Tibial nerve (tissue), 4 donors: ENCODE data around the gene USF1. TPM values are rescaled to one million over a fixed set of nuclear protein-coding genes. Genes with fewer than 3 reads are reported as not detected.

Experiments used
- DNase-seq, 2 donors: peaks; one replicate each; pipeline ENCODE4 v3.0.0-alpha.2; 2019; ENCODE audit warnings: low spot score in 2 of 2
- H3K27ac ChIP-seq, 4 donors: fragments of 200-600 bp; sonication (generic) in 3 of 4; one replicate each; pipeline ENCODE4 v1.5.1; 2017 to 2019; ENCODE audit warnings: mild to moderate bottlenecking in 1 of 4
- H3K27me3 ChIP-seq, 2 donors: fragments of 200-600 bp; sonication (generic) in 1 of 2; one replicate each; pipeline versions ENCODE4 v1.5.1 to v1.6.0; 2017 to 2019
- H3K36me3 ChIP-seq, 3 donors: fragments of 200-600 bp; sonication (generic); one replicate each; pipeline ENCODE4 v1.5.1; 2018 to 2019
- H3K4me1 ChIP-seq, 4 donors: fragments of 200-600 bp; sonication (generic) in 3 of 4; one replicate each; pipeline ENCODE4 v1.5.1; 2017 to 2019
- H3K4me3 ChIP-seq, 4 donors: fragments of 200-600 bp; sonication (generic) in 3 of 4; one replicate each; pipeline ENCODE4 v1.5.1; 2017 to 2019; ENCODE audit warnings: mild to moderate bottlenecking in 1 of 4, moderate library complexity in 1 of 4
- H3K9me3 ChIP-seq, 4 donors: fragments of 200-600 bp; sonication (generic) in 3 of 4; one replicate each; pipeline ENCODE4 v1.5.1; 2017 to 2019
- EP300 ChIP-seq, 2 donors: sonication (generic); formaldehyde crosslinking; IDR thresholded peaks; one replicate each; pipeline ENCODE4 v1.6.1; 2017; ENCODE audit warnings: antibody characterized with exemption in 2 of 2, mild to moderate bottlenecking in 1 of 2
- POLR2A ChIP-seq, 2 donors: fragments of 450-650 bp; IDR thresholded peaks; one replicate each; pipeline ENCODE4 v1.6.1; 2017; ENCODE audit warnings: antibody characterized with exemption in 2 of 2, mild to moderate bottlenecking in 2 of 2, moderate library complexity in 2 of 2
- WGBS, 2 donors: methylation state at CpG; one replicate each; pipeline ENCODE4 v1.1.5; 2018; 5-methylcytosine and 5-hydroxymethylcytosine counted together
- total RNA-seq, 4 donors: library from RNA; depleted of rRNA; stranded (reverse); fragments of >200 nt; gene quantifications; one replicate each; pipeline ENCODE4 v1.1.0, GENCODE V29; 2016
- TF ChIP-seq, protein P1 (sequence below), 5 experiments: fragments of 200-600 bp in 3 of 5; fragments of 450-650 bp in 2 of 5; sonication (generic) in 3 of 5; IDR thresholded peaks; one replicate each; pipeline ENCODE4 v1.5.1; 2016 to 2019; ENCODE audit warnings: antibody characterized with exemption in 5 of 5, mild to moderate bottlenecking in 3 of 5, moderate library complexity in 2 of 5

Gene USF1
- total RNA-seq, 4 donors from 2014 or later = 59.4 to 66.1 (median 62.9) TPM

DNA sequence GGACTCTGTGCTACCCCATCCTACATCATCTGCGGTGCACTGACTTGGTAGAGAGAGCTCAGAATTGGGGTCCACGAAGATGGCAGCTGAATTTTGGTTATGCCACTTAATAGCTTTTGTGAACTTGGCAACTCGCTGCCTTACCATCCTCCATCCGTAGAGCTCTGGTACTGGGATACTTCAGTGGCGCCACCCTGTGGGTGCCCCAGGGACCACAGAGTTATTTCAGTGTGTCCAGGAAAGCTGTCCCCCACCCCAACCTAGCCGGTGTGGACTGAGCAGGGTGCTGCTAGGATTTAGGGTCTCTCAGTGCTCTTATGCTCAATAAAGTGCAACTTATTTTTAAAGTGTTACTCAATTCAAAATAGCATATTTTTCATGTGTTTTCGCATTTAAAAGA, 9.0 kb upstream of the USF1 start:
- H3K27ac ChIP-seq = no peak overlapping the region
- peaks cover 0 to 28% of the 10 kb centered on the region in 2 donors for H3K27me3 ChIP-seq
- peaks cover 0 to 12% (median 4%) of the 10 kb centered on the region in 3 donors for H3K36me3 ChIP-seq
- no peaks in the 10 kb centered on the region for H3K9me3 ChIP-seq
- H3K4me3 ChIP-seq = no peak overlapping the region
- no peak for DNase-seq
- H3K4me1 ChIP-seq = no peaks in the 10 kb centered on the region
- WGBS, 2 donors = 76 to 83% methylated on average over 7 of the region's 7 CpGs
- no peak for TF ChIP-seq EP300 (IDR thresholded peaks at IDR 0.05)
- TF ChIP-seq, protein P1, sequence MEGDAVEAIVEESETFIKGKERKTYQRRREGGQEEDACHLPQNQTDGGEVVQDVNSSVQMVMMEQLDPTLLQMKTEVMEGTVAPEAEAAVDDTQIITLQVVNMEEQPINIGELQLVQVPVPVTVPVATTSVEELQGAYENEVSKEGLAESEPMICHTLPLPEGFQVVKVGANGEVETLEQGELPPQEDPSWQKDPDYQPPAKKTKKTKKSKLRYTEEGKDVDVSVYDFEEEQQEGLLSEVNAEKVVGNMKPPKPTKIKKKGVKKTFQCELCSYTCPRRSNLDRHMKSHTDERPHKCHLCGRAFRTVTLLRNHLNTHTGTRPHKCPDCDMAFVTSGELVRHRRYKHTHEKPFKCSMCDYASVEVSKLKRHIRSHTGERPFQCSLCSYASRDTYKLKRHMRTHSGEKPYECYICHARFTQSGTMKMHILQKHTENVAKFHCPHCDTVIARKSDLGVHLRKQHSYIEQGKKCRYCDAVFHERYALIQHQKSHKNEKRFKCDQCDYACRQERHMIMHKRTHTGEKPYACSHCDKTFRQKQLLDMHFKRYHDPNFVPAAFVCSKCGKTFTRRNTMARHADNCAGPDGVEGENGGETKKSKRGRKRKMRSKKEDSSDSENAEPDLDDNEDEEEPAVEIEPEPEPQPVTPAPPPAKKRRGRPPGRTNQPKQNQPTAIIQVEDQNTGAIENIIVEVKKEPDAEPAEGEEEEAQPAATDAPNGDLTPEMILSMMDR (IDR thresholded peaks at IDR 0.05) = no peak
- TF ChIP-seq POLR2A (IDR thresholded peaks at IDR 0.05) = no peak

DNA sequence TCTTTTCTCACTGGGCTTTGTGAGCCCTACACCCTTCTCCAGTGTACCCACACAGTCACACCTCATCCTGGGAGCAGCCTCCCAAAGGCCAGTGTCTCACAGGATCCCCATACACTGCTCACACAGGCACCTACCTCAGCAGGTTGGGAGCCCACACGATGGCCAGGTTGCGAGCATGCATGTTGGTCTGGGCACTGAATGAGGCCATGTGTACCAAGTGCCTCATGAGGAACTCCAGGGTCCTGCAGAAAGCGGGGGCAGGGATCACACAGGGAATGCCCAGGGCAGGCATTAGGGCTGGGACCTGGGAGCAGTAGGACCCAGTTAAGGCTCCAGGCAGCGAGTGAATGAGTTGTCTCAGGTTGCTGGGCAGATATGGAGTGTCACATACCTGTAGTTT, 8.5 kb upstream of the USF1 start:
- DNase-seq = no peak
- TF ChIP-seq, protein P1 (IDR thresholded peaks at IDR 0.05) = no peak
- TF ChIP-seq EP300 (IDR thresholded peaks at IDR 0.05) (no peak), POLR2A (IDR thresholded peaks at IDR 0.05) (no peak)
- Histone ChIP-seq H3K27me3 (peaks cover 0 to 23% of the 10 kb centered on the region in 2 donors), H3K27ac (no peak overlapping the region), H3K36me3 (peaks cover 0 to 18% (median 4%) of the 10 kb centered on the region in 3 donors), H3K4me3 (no peak overlapping the region), H3K4me1 (no peaks in the 10 kb centered on the region), H3K9me3 (no peaks in the 10 kb centered on the region)
- WGBS, 2 donors = 77 to 84% methylated on average over 4 of the region's 4 CpGs

DNA sequence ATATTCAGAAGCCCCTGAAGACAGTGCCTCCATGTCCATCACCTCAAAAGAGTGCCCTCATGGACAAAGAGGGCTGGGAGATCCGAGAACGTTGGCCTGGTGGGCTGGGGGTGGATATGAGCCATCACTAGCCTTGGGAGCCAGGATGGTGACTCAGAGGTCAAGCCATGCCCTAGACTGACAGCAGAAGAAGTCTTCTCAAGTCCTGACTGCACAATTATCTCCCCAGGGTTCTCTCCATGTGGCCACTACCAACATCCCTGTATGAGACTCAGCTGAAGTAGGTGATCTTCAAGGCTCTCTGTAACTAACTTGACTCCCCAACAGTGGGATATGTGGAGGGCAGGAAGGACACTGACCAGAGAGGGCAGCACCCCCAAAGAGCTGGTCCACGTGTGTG, 7.1 kb upstream of the USF1 start:
- TF ChIP-seq, protein P1 (IDR thresholded peaks at IDR 0.05) = no peak
- TF ChIP-seq EP300 (IDR thresholded peaks at IDR 0.05) (no peak), POLR2A (IDR thresholded peaks at IDR 0.05) (no peak)
- no peaks in the 10 kb centered on the region for H3K9me3 ChIP-seq
- 62 to 69% methylated on average over 3 of the region's 3 CpGs for WGBS, 2 donors

DNA sequence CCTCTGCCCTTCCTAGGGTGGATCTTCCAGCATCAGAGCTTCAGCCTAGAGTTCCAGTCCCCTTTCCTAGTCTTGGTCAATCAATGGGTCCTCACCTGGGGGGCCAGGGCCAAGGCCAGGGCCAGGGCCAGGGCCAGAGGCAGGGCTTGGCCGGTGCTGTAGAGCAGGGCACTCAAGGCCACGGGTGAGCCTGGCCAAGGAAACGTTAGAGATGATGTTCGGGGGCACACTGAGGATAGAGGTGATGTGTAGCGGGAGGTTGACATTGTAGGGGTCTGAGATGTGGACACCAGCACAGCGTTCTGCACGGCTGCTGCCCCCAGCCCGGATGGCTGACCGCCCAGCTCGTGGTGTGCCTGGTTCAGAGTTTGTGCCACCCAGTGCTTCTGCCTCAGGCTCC, 5.4 kb upstream of the USF1 start:
- H3K4me1 ChIP-seq = peaks cover 0 to 7% (median 0%) of the 10 kb centered on the region in 4 donors
- TF ChIP-seq EP300 (IDR thresholded peaks at IDR 0.05) = no peak
- TF ChIP-seq, protein P1 (IDR thresholded peaks at IDR 0.05) = no peak
- TF ChIP-seq POLR2A (IDR thresholded peaks at IDR 0.05) = no peak
- DNase-seq = no peak
- no peak overlapping the region for H3K4me3 ChIP-seq
- H3K36me3 ChIP-seq = peaks cover 0 to 37% (median 4%) of the 10 kb centered on the region in 3 donors
- H3K27ac ChIP-seq = no peak overlapping the region
- no peaks in the 10 kb centered on the region for H3K9me3 ChIP-seq
- peaks cover 0 to 10% of the 10 kb centered on the region in 2 donors for H3K27me3 ChIP-seq
- WGBS, 2 donors = 86 to 90% methylated on average over 9 to 10 of the region's 10 CpGs

More for the DNA sequence above, 7.1 kb upstream of the USF1 start:
- Histone ChIP-seq H3K36me3 (peaks cover 0 to 31% (median 4%) of the 10 kb centered on the region in 3 donors), H3K27me3 (peaks cover 0 to 17% of the 10 kb centered on the region in 2 donors), H3K4me1 (no peaks in the 10 kb centered on the region), H3K27ac (no peak overlapping the region), H3K4me3 (no peak overlapping the region)
- no peak for DNase-seq

DNA sequence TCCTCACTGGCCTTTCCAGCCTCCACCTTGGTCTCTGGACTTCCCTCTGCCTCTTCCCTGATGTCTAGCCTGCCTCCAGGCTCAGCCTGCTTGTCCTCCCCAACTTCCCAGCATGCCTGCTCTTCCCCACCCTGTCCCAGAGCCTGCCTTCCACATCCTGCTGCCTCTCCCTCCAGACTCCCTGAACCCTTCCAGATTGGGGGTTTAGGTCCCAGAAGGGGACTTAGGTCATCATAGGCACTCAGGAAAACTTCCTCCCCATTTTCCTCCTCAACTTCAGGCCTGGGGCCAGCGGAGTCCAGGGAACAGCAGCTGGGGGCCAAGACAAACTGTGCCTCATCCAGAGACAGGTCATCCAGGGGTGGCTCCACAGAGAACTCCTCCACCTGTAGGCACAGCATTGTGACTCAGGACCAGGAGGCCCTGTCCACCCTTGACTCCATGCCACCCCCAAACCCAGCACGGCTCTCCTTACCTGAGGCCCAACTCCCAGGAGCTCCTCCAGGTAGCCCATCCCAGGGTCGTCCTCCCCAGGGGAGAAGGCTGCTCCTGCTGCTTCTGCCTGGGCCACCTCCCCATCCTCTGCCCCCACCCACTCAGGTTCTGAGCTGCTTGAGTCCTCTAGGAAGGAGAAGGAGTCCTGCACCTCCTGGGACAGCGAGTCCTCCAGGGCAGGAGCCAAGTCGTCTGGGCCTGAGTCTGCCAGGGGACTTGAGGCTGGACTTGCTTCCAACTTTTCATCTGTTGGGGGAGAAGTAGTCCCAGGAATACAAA, 3.4 kb upstream of the USF1 start:
- Histone ChIP-seq H3K9me3 (no peaks in the 10 kb centered on the region), H3K4me3 (no peak overlapping the region), H3K4me1 (peaks cover 0 to 12% (median 6%) of the 10 kb centered on the region in 4 donors), H3K36me3 (peaks cover 0 to 37% (median 3%) of the 10 kb centered on the region in 3 donors), H3K27me3 (no peaks in the 10 kb centered on the region), H3K27ac (no peak overlapping the region)
- TF ChIP-seq POLR2A (IDR thresholded peaks at IDR 0.05) (no peak), EP300 (IDR thresholded peaks at IDR 0.05) (no peak)
- TF ChIP-seq, protein P1 (IDR thresholded peaks at IDR 0.05) = no peak
- WGBS, 2 donors = 83 to 98% methylated on average over 3 to 5 of the region's 5 CpGs
- DNase-seq = no peak
